Measurements from ENCODE around the gene LYPD6. TPM values are rescaled to one million over a fixed set of nuclear protein-coding genes. Genes with fewer than 3 reads are reported as not detected.

The LYPD6 gene
- total and polyA plus RNA-seq, 4 donors = 0.15 to 0.42 (median 0.23) TPM

GRCh38 chr2:149307014-149307413 is 23.4 kb upstream of the LYPD6 start (continued):
- TF ChIP-seq REST (IDR thresholded peaks at IDR 0.05) = no peak
- no peak for TF ChIP-seq HNF4G (IDR thresholded peaks at IDR 0.05)

- WGBS = 91% methylated on average over 11 of the region's 11 CpGs
- no peaks in the 10 kb centered on the region for H3K27me3 ChIP-seq (ENCODE audit: control insufficient read depth in 4 of 4, insufficient read depth in 4 of 4, low read length in 3 of 4)
- H3K9me3 ChIP-seq (ENCODE audit: control insufficient read depth in 4 of 4, low read length in 3 of 4) = no peaks in the 10 kb centered on the region
- H3K9ac ChIP-seq (ENCODE audit: low read depth in 1 of 2, low read length in 2 of 2) = no peak overlapping the region
- H3K27ac ChIP-seq (ENCODE audit: low read depth in 1 of 2, low read length in 2 of 2) = no peak overlapping the region
- no peak for DNase-seq (ENCODE audit: low spot score)
- TF ChIP-seq ATF3 (IDR thresholded peaks at IDR 0.05) (no peak), FOXA1 (IDR thresholded peaks at IDR 0.05) (no peak), CTCF (IDR thresholded peaks at IDR 0.05; ENCODE audit: low read depth, low read length, missing input control) (no peak), EGR1 (IDR thresholded peaks at IDR 0.05; ENCODE audit: low read depth in 2 of 2) (no peak), RXRA (IDR thresholded peaks at IDR 0.05) (no peak), HNF4A (conservative IDR thresholded peaks at IDR 0.05) (no peak), TAF1 (conservative IDR thresholded peaks at IDR 0.05) (no peak), SP1 (IDR thresholded peaks at IDR 0.05) (no peak), HNF4G (IDR thresholded peaks at IDR 0.05) (no peak), ZBTB33 (IDR thresholded peaks at IDR 0.05) (no peak), MAX (IDR thresholded peaks at IDR 0.05) (no peak), FOXA2 (IDR thresholded peaks at IDR 0.05) (no peak), REST (IDR thresholded peaks at IDR 0.05) (no peak), YY1 (IDR thresholded peaks at IDR 0.05) (no peak), JUND (IDR thresholded peaks at IDR 0.05) (no peak), NR2F2 (IDR thresholded peaks at IDR 0.05) (no peak), GABPA (IDR thresholded peaks at IDR 0.05 in 1 of 2, conservative IDR thresholded peaks at IDR 0.05 in 1 of 2) (no peak), RAD21 (IDR thresholded peaks at IDR 0.05) (no peak)
- no peaks in the 10 kb centered on the region for H3K36me3 ChIP-seq (ENCODE audit: control insufficient read depth in 4 of 4, insufficient read depth in 3 of 4, low read depth in 1 of 4, low read length in 3 of 4)
- no peak overlapping the region for H3K4me3 ChIP-seq (ENCODE audit: low read depth in 1 of 3, low read length in 3 of 3)
- no peaks in the 10 kb centered on the region for H3K4me1 ChIP-seq (ENCODE audit: control insufficient read depth in 4 of 4, insufficient read depth in 4 of 4, low read length in 3 of 4)
Measured at GRCh38 chr2:149310349-149310748, 20.0 kb upstream of the LYPD6 start.

All from liver (tissue), 9 donors.